K562 (cell line): Measurements from ENCODE around the gene CCDC7.

Experiments
- CTCF ChIP-seq, 3 experiments: IDR thresholded peaks in 2 of 3; conservative IDR thresholded peaks in 1 of 3; 2 replicates each; pipeline ENCODE4 v1.5.1; 2011 to 2012; ENCODE audit warnings: low read length in 3 of 3, mild to moderate bottlenecking in 3 of 3, control low read depth in 2 of 3, improper control_type of control experiment in 1 of 3, inconsistent platforms in 1 of 3, low read depth in 1 of 3, mixed read lengths in 1 of 3, moderate library complexity in 1 of 3; ENCODE audit not compliant: insufficient read depth in 2 of 3
- MAFG ChIP-seq: fragments of 450-650 bp; conservative IDR thresholded peaks from 2 replicates; pipeline ENCODE4 v1.6.1; 2016; ENCODE audit warnings: missing genetic modification characterization, missing compliant biosample characterization
- RAD21 ChIP-seq, 2 experiments: fragments of 250-450 bp in 1 of 2; fragments of 450-650 bp in 1 of 2; sonication (Bioruptor Pico) in 1 of 2; formaldehyde crosslinking in 1 of 2; IDR thresholded peaks in 1 of 2; conservative IDR thresholded peaks in 1 of 2; 2 replicates each; pipeline versions ENCODE4 v1.4.0 to v1.8.0; 2020 to 2022; ENCODE audit warnings: mild to moderate bottlenecking in 2 of 2, moderate library complexity in 1 of 2
- RFX1 ChIP-seq: fragments of 450-650 bp; IDR thresholded peaks from 2 replicates; pipeline ENCODE4 v1.6.1; 2016; ENCODE audit warnings: mild to moderate bottlenecking, moderate library complexity
- SREBF2 ChIP-seq: sonication (generic); formaldehyde crosslinking; IDR thresholded peaks from 2 replicates; pipeline ENCODE4 v1.4.0; 2020; ENCODE audit warnings: mild to moderate bottlenecking, missing genetic modification reagents
- SRF ChIP-seq, 2 experiments: fragments of 250-450, 450-650 bp in 1 of 2; sonication (Bioruptor Pico) in 1 of 2; sonication (generic) in 1 of 2; formaldehyde crosslinking; IDR thresholded peaks; 2 replicates each; pipeline versions ENCODE4 v1.5.0 to v1.5.1; 2020 to 2022; ENCODE audit warnings: mild to moderate bottlenecking in 1 of 2, missing genetic modification reagents in 1 of 2
- TBP ChIP-seq: optimal IDR thresholded peaks from 2 replicates; pipeline ENCODE3; 2011; ENCODE audit warnings: low read depth, low read length, improper control_type of control experiment
- ZBTB2 ChIP-seq: fragments of 450-650 bp; IDR thresholded peaks from 2 replicates; pipeline ENCODE4 v1.6.1; 2016; ENCODE audit warnings: antibody characterized with exemption
- ZNF695 ChIP-seq: fragments of 450-650 bp; formaldehyde crosslinking; IDR thresholded peaks from 2 replicates; pipeline ENCODE4 v1.4.0; 2020; ENCODE audit warnings: mild to moderate bottlenecking, moderate library complexity
- TF ChIP-seq, protein P1 (sequence below): fragments of 450-650 bp; IDR thresholded peaks from 2 replicates; pipeline ENCODE4 v1.6.1; 2018; ENCODE audit warnings: mild to moderate bottlenecking, low read depth; ENCODE audit not compliant: partially characterized antibody
- TF ChIP-seq, protein P2 (sequence below), 2 experiments: fragments of 450-650 bp in 1 of 2; sonication (generic) in 1 of 2; formaldehyde crosslinking in 1 of 2; IDR thresholded peaks in 1 of 2; conservative IDR thresholded peaks in 1 of 2; 2 replicates each; pipeline versions ENCODE4 v1.6.1 to v1.8.1; 2016 to 2023; ENCODE audit warnings: mild to moderate bottlenecking in 2 of 2, moderate library complexity in 2 of 2, inconsistent platforms in 1 of 2, missing genetic modification reagents in 1 of 2
- TF ChIP-seq, protein P3 (sequence below): fragments of 450-650 bp; IDR thresholded peaks from 2 replicates; pipeline ENCODE4 v1.6.1; 2018; ENCODE audit not compliant: partially characterized antibody
- TF ChIP-seq, protein P4 (sequence below): fragments of 250-450 bp; sonication (Bioruptor Pico); IDR thresholded peaks from 2 replicates; pipeline ENCODE4 v1.8.0; 2021; ENCODE audit warnings: mild to moderate bottlenecking, moderate library complexity

DNA sequence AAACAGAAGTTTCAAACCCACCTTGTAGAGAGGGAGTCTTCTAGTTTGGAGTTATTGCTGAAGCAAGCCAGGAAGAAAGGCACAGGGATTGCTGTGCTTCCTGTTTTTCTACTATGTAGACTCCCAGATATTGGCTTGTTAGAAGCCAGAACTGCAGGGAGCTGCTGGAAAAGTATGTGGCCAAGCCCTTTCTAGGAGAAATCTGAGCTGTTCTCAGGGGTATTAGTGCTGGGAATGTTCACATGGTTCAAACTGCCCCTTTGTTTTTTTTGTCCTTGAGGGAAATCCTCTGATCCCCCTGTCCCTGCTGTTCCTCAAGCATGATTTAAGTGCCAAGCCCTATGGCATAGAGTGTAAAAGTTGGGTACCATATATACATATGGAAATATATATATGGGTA, 184.0 kb downstream of the CCDC7 start:
- no peak for TF ChIP-seq CTCF (IDR thresholded peaks at IDR 0.05 in 2 of 3, conservative IDR thresholded peaks at IDR 0.05 in 1 of 3; ENCODE audit: insufficient read depth in 2 of 3, low read depth in 1 of 3, low read length in 3 of 3)
- TF ChIP-seq RFX1: no peak
- TF ChIP-seq, protein P1, sequence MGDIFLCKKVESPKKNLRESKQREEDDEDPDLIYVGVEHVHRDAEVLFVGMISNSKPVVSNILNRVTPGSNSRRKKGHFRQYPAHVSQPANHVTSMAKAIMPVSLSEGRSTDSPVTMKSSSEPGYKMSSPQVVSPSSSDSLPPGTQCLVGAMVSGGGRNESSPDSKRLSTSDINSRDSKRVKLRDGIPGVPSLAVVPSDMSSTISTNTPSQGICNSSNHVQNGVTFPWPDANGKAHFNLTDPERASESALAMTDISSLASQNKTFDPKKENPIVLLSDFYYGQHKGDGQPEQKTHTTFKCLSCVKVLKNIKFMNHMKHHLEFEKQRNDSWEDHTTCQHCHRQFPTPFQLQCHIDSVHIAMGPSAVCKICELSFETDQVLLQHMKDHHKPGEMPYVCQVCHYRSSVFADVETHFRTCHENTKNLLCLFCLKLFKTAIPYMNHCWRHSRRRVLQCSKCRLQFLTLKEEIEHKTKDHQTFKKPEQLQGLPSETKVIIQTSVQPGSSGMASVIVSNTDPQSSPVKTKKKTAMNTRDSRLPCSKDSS: no peak
- TF ChIP-seq, protein P2, sequence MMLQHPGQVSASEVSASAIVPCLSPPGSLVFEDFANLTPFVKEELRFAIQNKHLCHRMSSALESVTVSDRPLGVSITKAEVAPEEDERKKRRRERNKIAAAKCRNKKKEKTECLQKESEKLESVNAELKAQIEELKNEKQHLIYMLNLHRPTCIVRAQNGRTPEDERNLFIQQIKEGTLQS (IDR thresholded peaks at IDR 0.05): no peak
- TF ChIP-seq, protein P2 (CRISPR knock-in tag; conservative IDR thresholded peaks at IDR 0.05): no peak
- TF ChIP-seq, protein P3, sequence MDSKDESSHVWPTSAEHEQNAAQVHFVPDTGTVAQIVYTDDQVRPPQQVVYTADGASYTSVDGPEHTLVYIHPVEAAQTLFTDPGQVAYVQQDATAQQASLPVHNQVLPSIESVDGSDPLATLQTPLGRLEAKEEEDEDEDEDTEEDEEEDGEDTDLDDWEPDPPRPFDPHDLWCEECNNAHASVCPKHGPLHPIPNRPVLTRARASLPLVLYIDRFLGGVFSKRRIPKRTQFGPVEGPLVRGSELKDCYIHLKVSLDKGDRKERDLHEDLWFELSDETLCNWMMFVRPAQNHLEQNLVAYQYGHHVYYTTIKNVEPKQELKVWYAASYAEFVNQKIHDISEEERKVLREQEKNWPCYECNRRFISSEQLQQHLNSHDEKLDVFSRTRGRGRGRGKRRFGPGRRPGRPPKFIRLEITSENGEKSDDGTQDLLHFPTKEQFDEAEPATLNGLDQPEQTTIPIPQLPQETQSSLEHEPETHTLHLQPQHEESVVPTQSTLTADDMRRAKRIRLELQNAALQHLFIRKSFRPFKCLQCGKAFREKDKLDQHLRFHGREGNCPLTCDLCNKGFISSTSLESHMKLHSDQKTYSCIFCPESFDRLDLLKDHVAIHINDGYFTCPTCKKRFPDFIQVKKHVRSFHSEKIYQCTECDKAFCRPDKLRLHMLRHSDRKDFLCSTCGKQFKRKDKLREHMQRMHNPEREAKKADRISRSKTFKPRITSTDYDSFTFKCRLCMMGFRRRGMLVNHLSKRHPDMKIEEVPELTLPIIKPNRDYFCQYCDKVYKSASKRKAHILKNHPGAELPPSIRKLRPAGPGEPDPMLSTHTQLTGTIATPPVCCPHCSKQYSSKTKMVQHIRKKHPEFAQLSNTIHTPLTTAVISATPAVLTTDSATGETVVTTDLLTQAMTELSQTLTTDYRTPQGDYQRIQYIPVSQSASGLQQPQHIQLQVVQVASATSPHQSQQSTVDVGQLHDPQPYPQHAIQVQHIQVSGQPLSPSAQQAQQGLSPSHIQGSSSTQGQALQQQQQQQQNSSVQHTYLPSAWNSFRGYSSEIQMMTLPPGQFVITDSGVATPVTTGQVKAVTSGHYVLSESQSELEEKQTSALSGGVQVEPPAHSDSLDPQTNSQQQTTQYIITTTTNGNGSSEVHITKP: no peak
- TF ChIP-seq, protein P4, sequence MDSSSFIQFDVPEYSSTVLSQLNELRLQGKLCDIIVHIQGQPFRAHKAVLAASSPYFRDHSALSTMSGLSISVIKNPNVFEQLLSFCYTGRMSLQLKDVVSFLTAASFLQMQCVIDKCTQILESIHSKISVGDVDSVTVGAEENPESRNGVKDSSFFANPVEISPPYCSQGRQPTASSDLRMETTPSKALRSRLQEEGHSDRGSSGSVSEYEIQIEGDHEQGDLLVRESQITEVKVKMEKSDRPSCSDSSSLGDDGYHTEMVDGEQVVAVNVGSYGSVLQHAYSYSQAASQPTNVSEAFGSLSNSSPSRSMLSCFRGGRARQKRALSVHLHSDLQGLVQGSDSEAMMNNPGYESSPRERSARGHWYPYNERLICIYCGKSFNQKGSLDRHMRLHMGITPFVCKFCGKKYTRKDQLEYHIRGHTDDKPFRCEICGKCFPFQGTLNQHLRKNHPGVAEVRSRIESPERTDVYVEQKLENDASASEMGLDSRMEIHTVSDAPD (CRISPR knock-in tag): no peak
- TF ChIP-seq MAFG (tag): no peak
- TF ChIP-seq ZBTB2: no peak
- no peak for TF ChIP-seq SRF (CRISPR knock-in tag; IDR thresholded peaks at IDR 0.05)
- no peak for TF ChIP-seq TBP
- TF ChIP-seq SREBF2: no peak
- TF ChIP-seq ZNF695 (CRISPR knock-in tag): no peak
- no peak for TF ChIP-seq RAD21 (CRISPR knock-in tag; conservative IDR thresholded peaks at IDR 0.05 in 1 of 2, IDR thresholded peaks at IDR 0.05 in 1 of 2)
